Astrocyte (in vitro differentiated cells and primary cell): ENCODE data around the gene RPL10. TPM values are rescaled to one million over a fixed set of nuclear protein-coding genes. Genes with fewer than 3 reads are reported as not detected.

ENCODE experiments used
- DNase-seq: peaks from one replicate; pipeline ENCODE4 v3.0.0-alpha.2; 2010; ENCODE audit warnings: low read depth
- FAIRE-seq: peaks from 2 replicates; lab custom pipeline; 2011; peaks lifted over from hg19 to GRCh38; lab: Jason Lieb, UNC
- H2AFZ ChIP-seq: 2 replicates; pipeline ENCODE4 v1.6.0; 2012; ENCODE audit warnings: low read depth, low read length, inconsistent platforms
- H3K27ac ChIP-seq: 2 replicates; pipeline ENCODE4 v1.5.1; 2011; ENCODE audit warnings: low read depth, low read length, inconsistent platforms
- H3K27me3 ChIP-seq: 2 replicates; pipeline ENCODE4 v1.6.0; 2011; ENCODE audit warnings: low read length, inconsistent platforms; ENCODE audit not compliant: insufficient read depth
- H3K36me3 ChIP-seq: 2 replicates; pipeline ENCODE4 v1.5.1; 2011; ENCODE audit warnings: low read length, inconsistent platforms; ENCODE audit not compliant: insufficient read depth
- H3K4me1 ChIP-seq: 2 replicates; pipeline ENCODE4 v1.5.1; 2011; ENCODE audit warnings: low read length, inconsistent platforms; ENCODE audit not compliant: insufficient read depth
- H3K4me2 ChIP-seq: 2 replicates; pipeline ENCODE4 v1.6.0; 2012; ENCODE audit warnings: low read length, inconsistent platforms
- H3K4me3 ChIP-seq: 2 replicates; pipeline ENCODE4 v1.5.1; 2011; ENCODE audit warnings: low read depth, mild to moderate bottlenecking, low read length, inconsistent platforms; ENCODE audit not compliant: insufficient read depth
- H3K79me2 ChIP-seq: 2 replicates; pipeline ENCODE4 v1.6.0; 2012; ENCODE audit warnings: mild to moderate bottlenecking, low read length, inconsistent platforms; ENCODE audit not compliant: insufficient read depth
- H3K9ac ChIP-seq: 2 replicates; pipeline ENCODE4 v1.6.0; 2012; ENCODE audit warnings: mild to moderate bottlenecking, low read length, inconsistent platforms
- H3K9me3 ChIP-seq: 2 replicates; pipeline ENCODE4 v1.5.1; 2012; ENCODE audit warnings: low read depth, mild to moderate bottlenecking, low read length, inconsistent platforms; ENCODE audit not compliant: insufficient read depth
- H4K20me1 ChIP-seq: 2 replicates; pipeline ENCODE4 v1.6.0; 2012; ENCODE audit warnings: low read length, inconsistent platforms; ENCODE audit not compliant: insufficient read depth
- H3K27ac Mint-ChIP-seq: one replicate; pipeline ENCODE4 v1.8.0; 2021; ENCODE audit warnings: mild to moderate bottlenecking, mixed read lengths; ENCODE audit not compliant: unreplicated experiment
- H3K27me3 Mint-ChIP-seq: one replicate; pipeline ENCODE4 v1.8.0; 2021; ENCODE audit warnings: low read depth, mixed read lengths; ENCODE audit not compliant: unreplicated experiment
- H3K36me3 Mint-ChIP-seq: one replicate; pipeline ENCODE4 v1.8.0; 2021; ENCODE audit warnings: low read depth, mixed read lengths; ENCODE audit not compliant: unreplicated experiment
- H3K4me1 Mint-ChIP-seq: one replicate; pipeline ENCODE4 v1.8.0; 2021; ENCODE audit warnings: low read depth, mixed read lengths; ENCODE audit not compliant: unreplicated experiment
- H3K4me3 Mint-ChIP-seq: one replicate; pipeline ENCODE4 v1.8.0; 2021; ENCODE audit warnings: mild to moderate bottlenecking, moderate library complexity, mixed read lengths; ENCODE audit not compliant: unreplicated experiment
- H3K9me3 Mint-ChIP-seq: one replicate; pipeline ENCODE4 v1.8.0; 2021; ENCODE audit warnings: mild to moderate bottlenecking, mixed read lengths; ENCODE audit not compliant: unreplicated experiment
- CTCF ChIP-seq: IDR thresholded peaks from 2 replicates; pipeline ENCODE4 v1.5.1; 2011; ENCODE audit warnings: low read depth, mild to moderate bottlenecking, inconsistent platforms, low read length, moderate library complexity; ENCODE audit not compliant: insufficient read depth
- EZH2 ChIP-seq: IDR thresholded peaks from 2 replicates; pipeline ENCODE4 v1.6.1; 2012; ENCODE audit warnings: mild to moderate bottlenecking, low read length, inconsistent platforms; ENCODE audit not compliant: insufficient read depth
- total RNA-seq: library from RNA; stranded (reverse); gene quantifications from 2 replicates; pipeline ENCODE4 v1.2.1, GENCODE V29; 2021

RPL10 gene
- total RNA-seq, 1 donor from 2014 or later = 1,967 TPM

GRCh38 chrX:154362085-154362742, 36.0 kb upstream of the RPL10 start:
- Histone ChIP-seq H4K20me1 (peaks cover 97% of the 10 kb centered on the region), H3K79me2 (peaks cover 94% of the 10 kb centered on the region), H3K4me3 (no peak overlapping the region), H2AFZ (no peak overlapping the region), H3K27ac (no peak overlapping the region), H3K36me3 (peaks cover 23% of the 10 kb centered on the region), H3K4me2 (peak overlapping the region; percentile 8), H3K9ac (no peak overlapping the region), H3K9me3 (no peaks in the 10 kb centered on the region), H3K4me1 (peaks cover 14% of the 10 kb centered on the region), H3K27me3 (no peaks in the 10 kb centered on the region)
- H3K9me3 Mint-ChIP-seq = no peaks in the 10 kb centered on the region
- DNase-seq = no peak
- H3K27me3 Mint-ChIP-seq = no peaks in the 10 kb centered on the region
- no peak for TF ChIP-seq EZH2
- no peak for TF ChIP-seq CTCF
- no peak overlapping the region for H3K27ac Mint-ChIP-seq
- FAIRE-seq = peak; percentile 47
- peaks cover 4% of the 10 kb centered on the region for H3K36me3 Mint-ChIP-seq
- no peak overlapping the region for H3K4me3 Mint-ChIP-seq
- peaks cover 9% of the 10 kb centered on the region for H3K4me1 Mint-ChIP-seq

- no peak overlapping the region for H3K4me3 ChIP-seq
- H3K36me3 ChIP-seq = peaks cover 24% of the 10 kb centered on the region
- no peaks in the 10 kb centered on the region for H3K9me3 ChIP-seq
- H4K20me1 ChIP-seq = peaks cover 97% of the 10 kb centered on the region
- Mint-ChIP-seq H3K36me3 (peaks cover 2% of the 10 kb centered on the region), H3K27me3 (no peaks in the 10 kb centered on the region), H3K9me3 (no peaks in the 10 kb centered on the region), H3K4me1 (peaks cover 6% of the 10 kb centered on the region), H3K4me3 (peak overlapping the region; percentile 68), H3K27ac (peak overlapping the region; percentile 72)
- FAIRE-seq (peak; percentile 49), DNase-seq (no peak)
- H3K27ac ChIP-seq = no peak overlapping the region
- H3K4me2 ChIP-seq = peak overlapping the region; percentile 15
- no peak for TF ChIP-seq CTCF
- TF ChIP-seq EZH2 = no peak
- no peak overlapping the region for H3K9ac ChIP-seq
- peaks cover 22% of the 10 kb centered on the region for H3K4me1 ChIP-seq
- no peaks in the 10 kb centered on the region for H3K27me3 ChIP-seq
- H2AFZ ChIP-seq = no peak overlapping the region
- H3K79me2 ChIP-seq = peaks cover 94% of the 10 kb centered on the region
Observed at GRCh38 chrX:154363706-154364439, 34.3 kb upstream of the RPL10 start.
